Activated naive CD8-positive, alpha-beta T cell treated with anti-CD3 and anti-CD28 coated beads, Interleukin-2, amount 10 ng/mL, durations not matched to agents 7 days and 5 days (primary cell): ENCODE measurements around the gene UPK3BL2. TPM values are rescaled to one million over a fixed set of nuclear protein-coding genes. Genes with fewer than 3 reads are reported as not detected.
"Not testable (repeated sequence)": the region's sequence is repeated elsewhere in the genome, so short reads cannot be mapped to it uniquely, and the experiment has no call there.

Source experiments
- ATAC-seq: fragments of 150-1000 bp; cut with Tn5 transposase; one replicate; pipeline ENCODE4 v1.10.0; 2021; ENCODE audit warnings: low read depth, moderate library complexity
- POLR2A ChIA-PET: fragments of 350-600 bp; sonication (Branson Sonifier 250); formaldehyde crosslinking; loops from one replicate; lab custom pipeline; 2021; ENCODE audit warnings: antibody characterized with exemption; lab: Charles Lee
- DNase-seq: peaks from one replicate; pipeline ENCODE4 v3.0.0; 2021
- H3K27ac Mint-ChIP-seq: one replicate; pipeline ENCODE4 v1.8.0; 2022; ENCODE audit warnings: mild to moderate bottlenecking, mixed read lengths
- H3K27me3 Mint-ChIP-seq: one replicate; pipeline ENCODE4 v1.8.0; 2022; ENCODE audit warnings: mild to moderate bottlenecking, moderate library complexity, mixed read lengths
- H3K36me3 Mint-ChIP-seq: one replicate; pipeline ENCODE4 v1.8.0; 2021; ENCODE audit warnings: mild to moderate bottlenecking, mixed read lengths
- H3K4me1 Mint-ChIP-seq: one replicate; pipeline ENCODE4 v1.8.0; 2021; ENCODE audit warnings: mixed read lengths
- H3K4me3 Mint-ChIP-seq: one replicate; pipeline ENCODE4 v1.8.0; 2022; ENCODE audit warnings: mild to moderate bottlenecking, moderate library complexity, mixed read lengths
- H3K9me3 Mint-ChIP-seq: one replicate; pipeline ENCODE4 v1.8.0; 2021; ENCODE audit warnings: mixed read lengths
- total RNA-seq, 2 experiments: library from RNA; stranded (reverse); gene quantifications; one replicate each; pipeline ENCODE4 v1.2.3, GENCODE V29; 2021

UPK3BL2 gene
- total RNA-seq, 2 experiments from 2014 or later, result 20.5 to 20.7 TPM

DNA sequence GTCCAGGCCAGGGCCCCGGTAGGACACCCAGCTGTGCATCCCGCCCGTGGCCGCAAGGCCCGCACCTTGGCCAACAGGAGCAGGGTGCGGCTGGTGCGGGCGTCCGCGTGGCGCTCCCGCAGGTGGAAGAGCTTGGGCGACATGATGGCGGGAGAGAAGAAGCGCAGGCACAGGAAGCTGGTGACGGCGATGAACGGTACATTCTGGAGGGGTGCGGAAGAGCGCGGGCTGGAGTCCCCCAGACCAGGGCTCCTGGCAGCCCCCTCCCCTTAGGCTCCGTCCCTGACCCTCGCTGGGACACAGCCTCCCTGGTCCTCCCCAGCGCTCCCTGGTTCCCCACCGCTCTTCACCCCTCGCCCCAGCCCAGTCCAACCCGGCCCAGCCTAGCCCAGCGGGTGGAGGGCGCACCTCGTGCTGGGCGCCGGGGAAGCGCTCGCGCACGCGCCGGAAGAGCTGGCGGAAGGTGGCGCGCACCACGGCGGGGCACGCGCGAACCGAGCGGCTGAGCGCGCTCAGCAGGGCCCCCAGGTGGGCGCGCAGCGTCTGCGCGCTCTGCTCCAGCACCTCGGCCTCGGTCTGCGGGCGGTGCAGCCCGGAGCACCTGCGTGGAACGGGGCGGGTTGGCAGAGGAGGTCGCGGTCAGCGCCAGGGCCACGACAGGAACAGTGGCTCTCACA is 48.9 kb downstream of the UPK3BL2 start:
- H3K4me1 Mint-ChIP-seq, DNase-seq, H3K27me3 Mint-ChIP-seq, POLR2A ChIA-PET, H3K4me3 Mint-ChIP-seq, H3K36me3 Mint-ChIP-seq, H3K9me3 Mint-ChIP-seq, H3K27ac Mint-ChIP-seq: not testable (repeated sequence)
- ATAC-seq, result peak; percentile 84

DNA sequence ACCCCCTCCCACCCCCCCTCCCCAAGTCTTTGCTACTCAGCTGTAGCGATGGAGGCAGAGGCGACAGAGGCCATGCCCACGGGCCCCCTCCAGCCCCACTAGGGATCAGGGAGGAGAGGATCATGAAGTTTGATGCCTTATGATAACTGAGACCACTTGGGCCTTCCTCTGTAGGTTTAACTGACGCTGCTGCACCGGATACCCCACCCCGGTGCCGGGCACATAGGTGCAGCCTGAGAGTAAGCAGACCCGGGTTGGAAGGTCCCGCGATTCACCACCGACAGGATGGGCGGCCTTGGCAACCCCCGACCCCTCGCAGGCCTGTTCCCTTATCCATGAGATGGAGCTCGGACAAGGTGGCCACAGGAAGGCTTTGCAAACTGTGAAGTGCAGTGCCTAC is 49.5 kb downstream of the UPK3BL2 start:
- H3K27ac Mint-ChIP-seq, H3K36me3 Mint-ChIP-seq, H3K27me3 Mint-ChIP-seq, POLR2A ChIA-PET, H3K9me3 Mint-ChIP-seq, H3K4me1 Mint-ChIP-seq: not testable (repeated sequence)
- peak; percentile 14 for ATAC-seq
- H3K4me3 Mint-ChIP-seq, result peak overlapping the region; percentile 32
- DNase-seq, result peak; percentile 55

DNA sequence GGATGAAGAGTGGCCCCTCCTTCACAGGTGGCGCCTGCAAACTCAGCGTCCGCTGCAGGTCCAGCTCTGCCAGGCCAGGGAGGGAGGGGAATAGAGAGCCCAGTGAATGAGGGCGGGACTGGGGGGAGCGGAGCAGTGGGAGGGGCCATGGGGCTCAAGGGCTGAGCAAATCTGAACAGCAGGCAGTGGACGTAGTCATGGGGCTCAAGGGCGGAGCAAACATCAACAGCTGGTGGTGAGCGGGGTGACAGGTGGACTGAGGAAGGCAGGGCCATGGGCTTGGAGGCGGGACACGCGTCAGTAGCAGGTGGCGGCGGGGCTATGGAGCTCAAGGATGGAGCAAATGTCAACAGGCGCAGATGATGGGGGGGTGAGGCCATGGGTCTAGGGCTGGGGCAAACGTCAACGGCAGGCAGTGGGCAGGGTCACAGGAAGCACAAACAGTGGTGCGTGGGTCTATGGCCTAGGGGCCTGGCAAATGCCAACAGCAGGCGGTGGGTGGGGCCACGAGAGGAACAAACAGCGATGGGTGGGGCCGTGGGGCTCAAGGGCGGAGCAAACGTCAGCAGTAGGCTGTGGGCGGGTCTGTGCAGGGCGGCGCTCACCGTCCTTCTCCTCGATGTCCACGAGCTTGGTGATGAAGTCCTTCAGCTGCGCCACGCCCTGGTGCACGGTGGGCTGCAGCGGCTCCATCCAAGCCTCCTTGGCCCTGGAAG is 50.1 kb downstream of the UPK3BL2 start:
- H3K27ac Mint-ChIP-seq, DNase-seq, POLR2A ChIA-PET, H3K27me3 Mint-ChIP-seq, H3K9me3 Mint-ChIP-seq, H3K4me3 Mint-ChIP-seq, H3K4me1 Mint-ChIP-seq, H3K36me3 Mint-ChIP-seq: not testable (repeated sequence)
- ATAC-seq, result peak; percentile 33

DNA sequence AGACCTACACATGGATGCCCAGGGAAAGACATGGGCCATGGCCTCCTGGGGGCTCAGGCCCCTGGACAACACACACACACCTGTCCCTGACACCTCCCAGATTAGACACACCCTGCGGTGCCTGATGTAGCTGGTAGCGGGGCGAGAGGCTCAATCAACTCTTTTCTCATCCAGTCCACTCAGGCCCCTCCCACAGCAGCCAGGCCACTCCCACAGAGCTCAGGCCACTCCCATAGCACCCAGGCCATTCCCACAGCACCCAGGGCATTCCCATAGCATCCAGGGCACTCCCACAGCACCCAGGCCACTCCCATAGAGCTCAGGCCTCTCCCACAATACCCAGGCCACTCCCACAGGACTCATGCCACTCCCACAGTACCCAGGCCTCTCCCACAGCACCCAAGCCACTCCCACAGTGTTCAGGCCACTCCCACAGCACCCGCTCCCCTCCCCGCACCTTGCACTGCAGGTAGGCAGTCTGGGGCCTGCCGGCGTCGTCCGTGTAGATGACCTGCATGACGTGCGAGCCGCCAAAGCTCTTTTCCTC is 52.9 kb downstream of the UPK3BL2 start:
- H3K4me3 Mint-ChIP-seq, DNase-seq, POLR2A ChIA-PET, H3K27ac Mint-ChIP-seq, H3K9me3 Mint-ChIP-seq, H3K36me3 Mint-ChIP-seq, H3K27me3 Mint-ChIP-seq, H3K4me1 Mint-ChIP-seq: not testable (repeated sequence)
- peak; percentile 11 for ATAC-seq

Other genes starting within 250 kb of the UPK3BL2 start
- gene SPDYE6, start 187.3 kb downstream of the UPK3BL2 start, total RNA-seq, result not detected
- 10 to 100 TPM; 37.8 to 39.1 TPM for gene PRKRIP1, start 147.3 kb downstream of the UPK3BL2 start, total RNA-seq
- gene ORAI2, start 110.1 kb downstream of the UPK3BL2 start, total RNA-seq, result 10 to 100 TPM; 51.9 to 58.3 TPM
- 10 to 100 TPM; 12.5 to 14.0 TPM for gene ALKBH4, start 78.8 kb downstream of the UPK3BL2 start, total RNA-seq
- 10 to 100 TPM; 14.7 to 15.8 TPM for gene LRWD1, start 78.7 kb downstream of the UPK3BL2 start, total RNA-seq
- gene POLR2J, start 64.8 kb downstream of the UPK3BL2 start, total RNA-seq, result 10 to 100 TPM; 48.3 to 53.6 TPM
- 10 to 100 TPM; 16.2 to 18.0 TPM for gene RASA4B, start 25.9 kb downstream of the UPK3BL2 start, total RNA-seq
- under 1 TPM in 1 of 2 experiments, not detected in 1; 0.28 TPM for gene SPDYE2, start 7.5 kb upstream of the UPK3BL2 start, total RNA-seq
- gene POLR2J3, start 28.9 kb upstream of the UPK3BL2 start, total RNA-seq, result 10 to 100 TPM; 49.0 to 57.2 TPM
- gene RASA4, start 73.1 kb upstream of the UPK3BL2 start, total RNA-seq, result 10 to 100 TPM; 40.5 to 43.2 TPM
- 10 to 100 TPM; 41.8 to 44.5 TPM for gene UPK3BL1, start 99.1 kb upstream of the UPK3BL2 start, total RNA-seq
- gene SPDYE2B, start 106.6 kb upstream of the UPK3BL2 start, total RNA-seq, result not detected
- gene POLR2J2, start 128.0 kb upstream of the UPK3BL2 start, total RNA-seq, result 10 to 100 TPM; 19.0 to 20.8 TPM
- gene FAM185A, start 205.3 kb upstream of the UPK3BL2 start, total RNA-seq, result 1 to 10 TPM; 9.8 to 9.9 TPM